Mucosa of rectum (tissue), 2 donors: Measurements from ENCODE around the gene MORN1.

ENCODE experiments used
- H3K27ac ChIP-seq, 2 donors: one replicate each; pipeline ENCODE4 v1.7.0; 2013; ENCODE audit warnings: inconsistent platforms in 2 of 2, low read depth in 2 of 2, low read length in 2 of 2
- H3K27me3 ChIP-seq, 2 donors: one replicate each; pipeline ENCODE4 v1.7.0; 2013; ENCODE audit warnings: low read length in 2 of 2; ENCODE audit not compliant: control insufficient read depth in 2 of 2, insufficient read depth in 2 of 2
- H3K36me3 ChIP-seq, 2 donors: one replicate each; pipeline ENCODE4 v1.7.0; 2013; ENCODE audit warnings: low read length in 2 of 2; ENCODE audit not compliant: control insufficient read depth in 2 of 2, insufficient read depth in 2 of 2
- H3K4me1 ChIP-seq, 2 donors: one replicate each; pipeline ENCODE4 v1.7.0; 2013; ENCODE audit warnings: low read length in 2 of 2, mild to moderate bottlenecking in 1 of 2; ENCODE audit not compliant: control insufficient read depth in 2 of 2, insufficient read depth in 2 of 2
- H3K4me3 ChIP-seq, 2 donors: one replicate each; pipeline ENCODE4 v1.7.0; 2013; ENCODE audit warnings: low read length in 2 of 2
- H3K9ac ChIP-seq, 2 donors: one replicate each; pipeline ENCODE4 v1.7.0; 2013; ENCODE audit warnings: low read length in 2 of 2, low read depth in 1 of 2, mild to moderate bottlenecking in 1 of 2
- H3K9me3 ChIP-seq, 2 donors: one replicate each; pipeline ENCODE4 v1.7.0; 2013; ENCODE audit warnings: low read length in 2 of 2; ENCODE audit not compliant: control insufficient read depth in 2 of 2
- donor health status: healthy.
- donor health status: Normal muscosa, but diverticular disease.

The MORN1 gene

GRCh38 chr1:2433936-2434655 is 42.7 kb upstream of the MORN1 start:
- H3K4me1 ChIP-seq = peaks cover 4 to 8% of the 10 kb centered on the region in 2 donors
- H3K36me3 ChIP-seq = no peaks in the 10 kb centered on the region
- no peaks in the 10 kb centered on the region for H3K27me3 ChIP-seq
- no peak overlapping the region for H3K4me3 ChIP-seq
- H3K27ac ChIP-seq = no peak overlapping the region
- no peak overlapping the region for H3K9ac ChIP-seq
- H3K9me3 ChIP-seq = no peaks in the 10 kb centered on the region

GRCh38 chr1:2433196-2433595 is 41.8 kb upstream of the MORN1 start:
- no peaks in the 10 kb centered on the region for H3K27me3 ChIP-seq
- H3K9ac ChIP-seq = no peak overlapping the region
- no peak overlapping the region for H3K4me3 ChIP-seq
- no peak overlapping the region for H3K27ac ChIP-seq
- no peaks in the 10 kb centered on the region for H3K36me3 ChIP-seq
- no peaks in the 10 kb centered on the region for H3K9me3 ChIP-seq
- H3K4me1 ChIP-seq = peaks cover 2 to 4% of the 10 kb centered on the region in 2 donors

GRCh38 chr1:2432441-2432844 is 41.1 kb upstream of the MORN1 start:
- H3K4me3 ChIP-seq = no peak overlapping the region
- H3K27me3 ChIP-seq = no peaks in the 10 kb centered on the region
- no peak overlapping the region for H3K9ac ChIP-seq
- H3K9me3 ChIP-seq = no peaks in the 10 kb centered on the region
- H3K4me1 ChIP-seq = no peaks in the 10 kb centered on the region
- no peaks in the 10 kb centered on the region for H3K36me3 ChIP-seq
- H3K27ac ChIP-seq = no peak overlapping the region

- H3K27ac ChIP-seq = no peak overlapping the region
- H3K9ac ChIP-seq = no peak overlapping the region
- H3K4me3 ChIP-seq = no peak overlapping the region
- H3K36me3 ChIP-seq = no peaks in the 10 kb centered on the region
- no peaks in the 10 kb centered on the region for H3K27me3 ChIP-seq
- H3K4me1 ChIP-seq = no peaks in the 10 kb centered on the region
- no peaks in the 10 kb centered on the region for H3K9me3 ChIP-seq
Measured at GRCh38 chr1:2431518-2431917, 40.2 kb upstream of the MORN1 start.

- H3K4me3 ChIP-seq = no peak overlapping the region
- H3K27me3 ChIP-seq = no peaks in the 10 kb centered on the region
- H3K4me1 ChIP-seq = no peaks in the 10 kb centered on the region
- no peak overlapping the region for H3K9ac ChIP-seq
- H3K36me3 ChIP-seq = no peaks in the 10 kb centered on the region
- H3K9me3 ChIP-seq = no peaks in the 10 kb centered on the region
- no peak overlapping the region for H3K27ac ChIP-seq
Measured at GRCh38 chr1:2431103-2431502, 39.7 kb upstream of the MORN1 start.

- Histone ChIP-seq H3K9me3 (no peaks in the 10 kb centered on the region), H3K36me3 (no peaks in the 10 kb centered on the region), H3K9ac (no peak overlapping the region), H3K4me1 (no peaks in the 10 kb centered on the region), H3K27ac (no peak overlapping the region), H3K4me3 (no peak overlapping the region), H3K27me3 (no peaks in the 10 kb centered on the region)
Measured at GRCh38 chr1:2430592-2430973, 39.2 kb upstream of the MORN1 start.

- Histone ChIP-seq H3K36me3 (no peaks in the 10 kb centered on the region), H3K9ac (no peak overlapping the region), H3K27ac (no peak overlapping the region), H3K9me3 (no peaks in the 10 kb centered on the region), H3K4me1 (no peaks in the 10 kb centered on the region), H3K4me3 (no peak overlapping the region), H3K27me3 (no peaks in the 10 kb centered on the region)
Measured at GRCh38 chr1:2429780-2430591, 38.6 kb upstream of the MORN1 start.

- Histone ChIP-seq H3K4me1 (no peaks in the 10 kb centered on the region), H3K36me3 (no peaks in the 10 kb centered on the region), H3K9ac (no peak overlapping the region), H3K27me3 (no peaks in the 10 kb centered on the region), H3K4me3 (no peak overlapping the region), H3K9me3 (no peaks in the 10 kb centered on the region), H3K27ac (no peak overlapping the region)
Measured at GRCh38 chr1:2428490-2428889, 37.1 kb upstream of the MORN1 start.

GRCh38 chr1:2427976-2428375 is 36.6 kb upstream of the MORN1 start:
- no peaks in the 10 kb centered on the region for H3K36me3 ChIP-seq
- H3K4me3 ChIP-seq = no peak overlapping the region
- no peaks in the 10 kb centered on the region for H3K27me3 ChIP-seq
- H3K9me3 ChIP-seq = peaks cover 0 to 3% of the 10 kb centered on the region in 2 donors
- no peak overlapping the region for H3K27ac ChIP-seq
- H3K4me1 ChIP-seq = no peaks in the 10 kb centered on the region
- H3K9ac ChIP-seq = no peak overlapping the region

GRCh38 chr1:2427051-2427450 is 35.7 kb upstream of the MORN1 start:
- no peaks in the 10 kb centered on the region for H3K4me1 ChIP-seq
- H3K36me3 ChIP-seq = no peaks in the 10 kb centered on the region
- H3K9me3 ChIP-seq = peaks cover 0 to 3% of the 10 kb centered on the region in 2 donors
- H3K9ac ChIP-seq = no peak overlapping the region
- H3K27me3 ChIP-seq = no peaks in the 10 kb centered on the region
- H3K4me3 ChIP-seq = no peak overlapping the region
- H3K27ac ChIP-seq = no peak overlapping the region
